ENCODE data around the gene TPCN2.

Gene TPCN2

GRCh38 chr11:69154938-69155301 is 106.2 kb downstream of the TPCN2 start:
- DNase-seq = no peak

- no peak for DNase-seq
Measured at GRCh38 chr11:69155302-69156234, 106.8 kb downstream of the TPCN2 start, which contains the start of gene SMIM38. SMIM38 (plus strand) TSS chr11:69155935; CDS start chr11:69157847, 1,912 bp downstream.

- no peak for DNase-seq
Measured at GRCh38 chr11:69156235-69156639, 107.5 kb downstream of the TPCN2 start.

GRCh38 chr11:69156673-69157155 is 108.0 kb downstream of the TPCN2 start:
- no peak for DNase-seq

- DNase-seq = peak; percentile 20 to 58
Measured at GRCh38 chr11:69157156-69157821, 108.6 kb downstream of the TPCN2 start.

GRCh38 chr11:69157822-69158231 is 109.1 kb downstream of the TPCN2 start:
- DNase-seq = no peak

GRCh38 chr11:69158301-69159149 is 109.8 kb downstream of the TPCN2 start:
- DNase-seq = no peak

GRCh38 chr11:69159150-69159852 is 110.6 kb downstream of the TPCN2 start:
- DNase-seq = no peak

GRCh38 chr11:69160296-69161116 is 111.8 kb downstream of the TPCN2 start:
- DNase-seq = no peak

GRCh38 chr11:69161117-69161407 is 112.3 kb downstream of the TPCN2 start:
- no peak for DNase-seq

- no peak for DNase-seq
Measured at GRCh38 chr11:69162505-69162904, 113.8 kb downstream of the TPCN2 start.

- no peak for DNase-seq
Measured at GRCh38 chr11:69163842-69164241, 115.1 kb downstream of the TPCN2 start.

GRCh38 chr11:69164824-69165223 is 116.1 kb downstream of the TPCN2 start:
- no peak for DNase-seq

- no peak for DNase-seq
Measured at GRCh38 chr11:69165775-69166174, 117.0 kb downstream of the TPCN2 start.

- DNase-seq = peak; percentile 72 to 88
Measured at GRCh38 chr11:69166218-69167115, 117.7 kb downstream of the TPCN2 start.

- no peak for DNase-seq
Measured at GRCh38 chr11:69167130-69167915, 118.6 kb downstream of the TPCN2 start.

GRCh38 chr11:69167916-69168691 is 119.4 kb downstream of the TPCN2 start:
- no peak for DNase-seq

GRCh38 chr11:69169479-69169878 is 120.7 kb downstream of the TPCN2 start:
- DNase-seq = no peak

GRCh38 chr11:69170704-69171103 is 122.0 kb downstream of the TPCN2 start:
- DNase-seq = no peak

All from inflammatory macrophage treated with lipopolysaccharide for 1 hour (primary cell).